Dedifferentiated amniotic fluid mesenchymal stem cell (primary cell): ENCODE results near the gene LGR6.

Source experiments
- DNase-seq: peaks from one replicate; pipeline ENCODE4 v3.0.0-alpha.2; 2016; ENCODE audit errors: extremely low spot score

The LGR6 gene

DNA sequence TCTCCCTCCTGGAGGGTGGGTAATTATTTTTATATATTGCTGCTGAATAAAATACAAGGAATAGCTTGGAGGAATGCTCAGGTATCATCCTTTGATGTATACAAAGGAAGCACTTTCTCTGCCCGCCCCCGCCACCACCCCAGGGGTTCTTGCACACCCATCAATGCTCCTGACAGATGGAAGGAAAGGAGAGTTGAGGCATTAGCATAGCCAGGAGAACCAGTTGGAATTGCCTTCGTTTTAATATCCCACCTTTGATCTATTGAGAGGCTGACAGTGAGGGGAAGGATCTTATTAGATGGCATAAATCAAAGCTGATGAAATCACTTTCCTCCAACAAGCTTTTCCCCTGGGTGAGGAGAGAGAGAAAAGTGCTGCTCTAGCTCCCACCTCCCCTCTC, 71.1 kb downstream of the LGR6 start:
- no peak for DNase-seq

DNA sequence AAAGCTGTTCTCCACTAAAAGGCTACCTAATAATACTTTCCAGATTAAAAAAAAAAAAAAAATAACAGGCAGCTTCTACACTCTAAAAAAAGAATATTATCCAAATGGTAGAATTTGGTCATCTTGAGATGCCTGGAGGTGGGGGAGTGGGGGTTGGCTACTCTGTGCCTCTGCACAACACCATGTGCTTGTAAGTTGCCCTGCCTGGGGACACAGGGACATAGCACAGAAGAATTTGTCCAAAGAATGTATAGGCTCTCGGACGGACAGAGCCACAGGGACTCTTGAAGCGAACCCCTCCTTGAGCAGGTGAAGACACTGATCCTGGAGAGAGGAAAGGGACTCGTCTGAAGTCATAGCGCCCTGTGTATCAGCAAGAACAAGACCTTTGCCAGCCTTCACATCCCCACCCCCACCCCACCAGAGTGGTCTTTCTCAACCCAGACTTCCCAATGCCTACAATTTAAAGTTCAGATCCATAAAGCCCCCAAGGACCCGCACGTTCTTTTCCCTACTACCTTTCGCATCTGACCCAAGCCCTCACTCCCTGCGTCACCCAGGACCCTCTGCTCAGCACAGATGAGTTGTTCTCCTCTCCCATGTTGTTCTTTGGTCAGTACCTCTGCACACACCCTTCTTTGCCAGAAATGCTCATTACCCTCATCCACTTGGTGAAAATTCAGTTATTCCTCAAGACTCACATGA, 72.6 kb downstream of the LGR6 start:
- DNase-seq, result no peak

DNA sequence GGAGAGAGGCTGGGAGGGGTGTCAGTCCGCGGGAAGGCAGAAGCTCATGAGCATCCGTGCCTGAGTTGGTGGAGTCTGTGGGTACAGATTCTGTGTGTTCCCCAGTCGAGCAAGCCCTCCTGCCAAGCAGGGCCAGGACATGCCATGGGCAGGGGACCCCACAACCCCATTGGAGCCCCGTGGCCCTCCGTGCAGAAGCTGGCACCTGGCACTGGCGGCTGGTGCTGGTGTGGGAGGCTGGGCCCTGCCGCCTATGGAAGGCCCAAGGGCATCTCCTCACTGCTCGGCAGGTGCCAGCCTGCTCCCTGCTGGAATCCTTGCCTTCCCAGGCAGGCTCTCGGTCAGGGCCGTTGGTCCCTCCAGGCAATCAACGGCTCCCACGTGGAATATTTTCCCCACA, 74.4 kb downstream of the LGR6 start:
- no peak for DNase-seq

GRCh38 chr1:202268817-202269216, 75.2 kb downstream of the LGR6 start:
- no peak for DNase-seq

DNA sequence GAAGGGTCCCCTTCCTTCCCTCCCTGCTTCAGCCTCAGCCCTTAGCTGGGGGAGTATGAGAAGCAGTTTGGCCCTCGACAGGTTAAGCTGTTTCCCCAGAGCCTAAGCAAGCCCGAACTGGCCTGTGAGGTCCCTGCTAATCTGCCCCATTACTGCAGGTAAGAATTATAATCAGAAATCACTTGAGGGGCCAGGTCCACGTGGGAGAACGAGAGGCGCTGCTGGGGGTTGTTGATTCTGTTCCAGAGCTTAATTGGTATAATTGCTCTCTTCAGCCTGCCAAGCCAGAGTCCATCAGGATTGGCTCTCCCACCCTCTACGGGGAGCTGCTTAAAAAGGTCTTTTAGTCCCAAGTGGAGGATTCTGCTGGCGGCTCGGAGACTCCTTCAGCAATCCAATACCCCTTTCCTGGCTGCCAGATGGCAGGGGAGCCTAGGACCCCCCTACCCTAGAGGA, 77.3 kb downstream of the LGR6 start:
- no peak for DNase-seq

DNA sequence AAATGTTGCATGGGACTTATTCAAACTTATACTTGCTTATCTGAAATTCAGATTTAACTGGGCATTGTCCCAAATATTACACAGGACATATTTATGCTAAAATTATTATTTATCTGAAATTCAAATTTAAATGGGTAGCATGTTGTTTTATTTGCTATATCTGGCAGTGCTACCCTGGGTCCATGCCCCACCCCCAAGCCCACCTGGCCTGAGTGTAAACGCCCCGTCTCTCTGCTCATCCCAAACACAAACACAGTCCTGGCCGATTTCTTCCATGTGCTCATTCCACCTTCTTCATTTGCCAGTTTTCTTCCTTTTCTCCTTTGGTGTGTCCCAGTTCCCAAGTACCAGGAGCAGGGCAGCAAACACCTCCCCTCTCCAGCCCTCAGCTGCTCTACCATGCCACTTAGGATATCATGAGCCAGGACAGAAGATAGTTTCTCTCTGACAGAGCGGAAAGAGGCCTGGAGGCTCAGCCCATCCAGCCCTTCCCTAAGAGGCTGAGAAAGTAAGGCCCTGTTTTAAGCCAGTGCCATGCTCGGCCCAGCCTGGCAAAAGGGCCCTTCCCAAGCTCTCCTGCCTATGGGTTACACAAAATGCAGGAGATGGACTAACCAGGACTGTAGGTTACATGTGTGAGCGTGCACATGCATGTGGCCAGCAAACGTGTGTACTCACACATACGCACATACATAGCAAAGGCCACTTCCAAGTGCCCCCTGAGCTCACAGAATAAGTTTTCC, 78.7 kb downstream of the LGR6 start:
- DNase-seq, result no peak

DNA sequence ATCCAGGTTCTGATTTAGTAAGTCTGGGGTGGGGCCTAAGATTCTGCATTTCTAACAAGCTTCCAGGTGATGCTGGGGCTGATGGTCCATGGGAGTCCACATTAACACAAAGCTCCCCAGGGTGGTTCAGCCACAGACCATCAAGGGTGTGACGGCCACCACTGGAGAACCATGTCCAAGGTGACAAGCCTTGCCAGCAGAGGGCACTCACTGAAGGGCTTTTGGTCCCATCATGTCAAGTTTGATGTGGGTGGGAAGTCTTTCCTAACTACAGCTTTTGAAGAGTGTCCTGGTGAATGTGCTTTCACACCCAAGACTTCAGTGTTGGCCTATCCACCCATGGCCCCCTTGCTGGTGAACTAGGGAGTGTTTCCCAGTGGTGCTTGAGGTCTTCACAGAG, 81.0 kb downstream of the LGR6 start:
- no peak for DNase-seq

GRCh38 chr1:202275061-202275770, 81.6 kb downstream of the LGR6 start:
- DNase-seq, result no peak

GRCh38 chr1:202276081-202276715, 82.6 kb downstream of the LGR6 start:
- no peak for DNase-seq

DNA sequence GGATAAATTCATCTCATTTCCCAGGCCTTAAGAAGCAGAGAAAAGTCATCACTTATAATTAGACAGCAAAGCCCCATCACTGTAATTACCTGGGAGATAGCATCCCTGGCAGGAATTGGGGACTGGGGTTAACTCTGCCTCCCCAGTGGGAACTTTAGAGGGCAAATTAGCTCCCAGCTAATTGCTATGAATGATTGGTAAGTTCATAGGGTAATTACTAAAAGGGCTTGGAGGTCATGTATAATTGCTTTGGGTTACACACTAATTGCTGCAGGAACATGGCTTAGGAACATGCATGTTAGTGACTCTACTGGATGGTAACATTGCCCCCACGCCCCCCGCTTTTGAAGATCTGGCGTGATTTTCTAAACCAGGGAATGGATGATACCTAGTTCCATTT, 83.3 kb downstream of the LGR6 start:
- no peak for DNase-seq

DNA sequence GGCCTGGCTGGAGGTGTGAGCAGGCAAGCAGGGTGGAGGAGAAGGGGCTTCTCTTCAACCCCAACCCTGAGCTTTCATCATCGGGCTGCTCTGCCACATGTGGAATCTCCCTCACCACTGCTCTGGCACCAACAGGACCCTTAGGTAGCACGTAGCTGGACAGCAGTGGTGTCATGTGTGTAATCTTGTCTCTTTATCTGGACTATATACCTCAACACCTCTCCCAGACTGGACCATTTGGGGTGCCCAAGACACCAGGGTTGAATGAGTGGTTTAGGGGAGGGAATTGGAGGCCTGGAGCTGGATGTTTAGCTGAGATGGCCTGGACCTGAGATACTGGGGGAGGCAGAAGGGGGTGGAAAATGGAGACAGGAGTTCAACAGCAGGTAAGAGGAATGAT, 85.2 kb downstream of the LGR6 start:
- no peak for DNase-seq

DNA sequence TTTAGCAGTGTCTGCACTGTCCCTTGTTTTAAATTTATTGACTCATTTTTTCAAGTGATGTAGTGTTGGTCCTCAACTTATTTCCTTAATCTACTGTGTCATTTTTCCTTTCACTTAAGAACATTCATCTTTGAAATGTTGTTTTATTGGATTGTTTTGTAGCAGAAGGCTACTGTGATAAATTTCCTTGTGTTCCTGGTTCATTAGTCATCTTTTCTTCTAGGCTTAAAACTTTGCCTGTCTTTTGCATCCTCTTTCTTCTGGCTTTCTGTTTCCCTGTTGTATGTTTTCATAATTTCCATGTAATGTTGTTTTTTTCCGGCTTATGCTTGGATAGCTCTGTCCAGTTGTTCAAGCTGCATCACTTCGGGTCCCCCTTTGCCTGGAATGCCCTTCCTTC, 86.2 kb downstream of the LGR6 start:
- DNase-seq, result no peak

GRCh38 chr1:202280595-202280994, 87.0 kb downstream of the LGR6 start:
- DNase-seq, result no peak

GRCh38 chr1:202281316-202282024, 87.9 kb downstream of the LGR6 start:
- DNase-seq, result no peak

DNA sequence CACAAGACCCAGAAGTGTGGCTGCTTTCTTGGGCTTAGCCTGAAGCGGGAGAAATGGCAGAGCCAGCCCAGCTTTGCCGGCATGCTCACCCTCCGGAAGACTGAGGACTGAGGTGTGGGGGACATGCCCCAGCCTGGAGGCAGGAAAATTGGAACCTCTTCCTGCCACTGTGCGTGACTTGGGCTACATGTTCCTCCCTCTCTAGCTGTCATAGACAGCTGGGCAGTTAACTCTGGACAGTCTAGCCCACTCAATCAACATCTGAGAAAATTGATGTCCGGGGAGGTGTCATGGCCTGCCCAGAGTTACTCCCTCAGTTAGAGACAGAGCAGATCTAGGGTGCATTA, 88.4 kb downstream of the LGR6 start:
- no peak for DNase-seq

GRCh38 chr1:202282596-202283283, 89.1 kb downstream of the LGR6 start:
- DNase-seq, result no peak

- peak; percentile 33 for DNase-seq
These were observed 89.8 kb downstream of the LGR6 start for GRCh38 chr1:202283379-202283844.

DNA sequence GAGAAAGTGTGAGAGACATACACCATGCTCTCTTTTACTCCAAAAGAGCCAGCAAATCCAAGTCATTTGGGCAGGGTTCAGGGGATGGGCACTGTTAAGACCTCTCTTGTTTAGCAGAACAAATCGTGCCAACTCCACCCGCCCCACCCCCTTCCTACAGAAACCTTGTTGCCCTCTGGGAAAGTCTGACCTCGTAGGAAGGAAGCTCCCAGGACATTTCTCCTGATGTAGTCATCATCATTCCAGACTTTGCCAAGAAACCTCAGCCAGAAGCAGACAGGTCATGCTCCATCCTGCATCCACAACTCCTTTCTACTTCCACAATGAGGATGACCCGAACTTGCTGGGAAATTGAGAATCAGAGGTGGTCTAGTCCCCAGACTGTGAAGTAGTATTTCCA, 90.4 kb downstream of the LGR6 start:
- DNase-seq, result peak; percentile 26

GRCh38 chr1:202285908-202286307, 92.3 kb downstream of the LGR6 start:
- no peak for DNase-seq

- no peak for DNase-seq
These were observed 93.1 kb downstream of the LGR6 start for GRCh38 chr1:202286622-202287097.

DNA sequence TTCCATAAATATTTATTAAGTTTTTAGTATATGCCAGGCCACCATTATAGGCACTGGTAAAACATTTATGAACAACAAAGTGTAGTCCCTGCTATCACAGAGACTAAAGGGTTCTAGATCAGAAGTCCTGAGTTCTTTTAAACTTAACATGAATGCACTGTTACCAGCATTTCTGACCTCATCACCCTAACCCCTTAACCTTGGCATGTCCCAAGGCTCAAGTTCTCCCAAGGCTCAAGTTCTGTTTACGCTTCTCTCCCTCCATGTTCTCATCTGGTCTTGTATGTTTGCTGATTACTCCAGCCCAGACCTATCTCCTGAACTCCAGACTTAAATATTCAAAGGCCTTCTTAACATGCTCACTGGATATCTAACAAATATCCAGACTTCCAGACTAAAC, 93.6 kb downstream of the LGR6 start:
- no peak for DNase-seq
